ENCODE measurements around the gene STK32B.

STK32B gene

DNA sequence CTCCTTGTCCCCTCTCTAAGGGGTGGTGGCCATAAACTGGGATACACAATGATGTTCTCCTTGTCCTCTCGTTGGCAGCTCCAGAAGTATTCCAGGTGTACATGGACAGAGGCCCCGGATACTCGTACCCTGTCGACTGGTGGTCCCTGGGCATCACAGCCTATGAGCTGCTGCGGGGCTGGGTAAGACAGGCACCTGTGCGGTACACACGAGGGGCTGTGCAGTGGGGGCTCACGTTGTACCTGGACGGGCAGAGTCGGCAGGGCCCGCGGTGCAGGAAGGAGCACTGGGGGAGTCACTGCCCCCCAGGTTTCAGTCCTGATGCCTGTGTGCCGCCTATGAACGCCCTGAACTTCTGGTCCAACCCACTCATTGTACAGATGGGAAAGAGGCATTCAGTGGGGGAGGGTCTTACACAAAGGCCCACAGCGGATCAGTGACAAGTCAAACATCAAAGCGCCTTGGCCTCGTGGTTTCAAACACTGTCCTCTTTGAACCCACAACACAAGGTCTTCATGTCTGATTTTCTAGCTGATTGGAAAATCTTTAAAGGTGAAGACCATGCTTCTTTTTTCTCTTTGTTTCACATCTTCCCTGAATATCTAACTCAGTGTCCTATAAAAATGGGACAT lies 395.4 kb downstream of the STK32B start:
- DNase-seq (ENCODE audit: low read depth): no peak
- TF ChIP-seq, protein P1, sequence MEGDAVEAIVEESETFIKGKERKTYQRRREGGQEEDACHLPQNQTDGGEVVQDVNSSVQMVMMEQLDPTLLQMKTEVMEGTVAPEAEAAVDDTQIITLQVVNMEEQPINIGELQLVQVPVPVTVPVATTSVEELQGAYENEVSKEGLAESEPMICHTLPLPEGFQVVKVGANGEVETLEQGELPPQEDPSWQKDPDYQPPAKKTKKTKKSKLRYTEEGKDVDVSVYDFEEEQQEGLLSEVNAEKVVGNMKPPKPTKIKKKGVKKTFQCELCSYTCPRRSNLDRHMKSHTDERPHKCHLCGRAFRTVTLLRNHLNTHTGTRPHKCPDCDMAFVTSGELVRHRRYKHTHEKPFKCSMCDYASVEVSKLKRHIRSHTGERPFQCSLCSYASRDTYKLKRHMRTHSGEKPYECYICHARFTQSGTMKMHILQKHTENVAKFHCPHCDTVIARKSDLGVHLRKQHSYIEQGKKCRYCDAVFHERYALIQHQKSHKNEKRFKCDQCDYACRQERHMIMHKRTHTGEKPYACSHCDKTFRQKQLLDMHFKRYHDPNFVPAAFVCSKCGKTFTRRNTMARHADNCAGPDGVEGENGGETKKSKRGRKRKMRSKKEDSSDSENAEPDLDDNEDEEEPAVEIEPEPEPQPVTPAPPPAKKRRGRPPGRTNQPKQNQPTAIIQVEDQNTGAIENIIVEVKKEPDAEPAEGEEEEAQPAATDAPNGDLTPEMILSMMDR (conservative IDR thresholded peaks at IDR 0.05; ENCODE audit: low read depth, low read length): no peak
- H3K4me3 ChIP-seq (ENCODE audit: low read depth, low read length): no peak overlapping the region

DNA sequence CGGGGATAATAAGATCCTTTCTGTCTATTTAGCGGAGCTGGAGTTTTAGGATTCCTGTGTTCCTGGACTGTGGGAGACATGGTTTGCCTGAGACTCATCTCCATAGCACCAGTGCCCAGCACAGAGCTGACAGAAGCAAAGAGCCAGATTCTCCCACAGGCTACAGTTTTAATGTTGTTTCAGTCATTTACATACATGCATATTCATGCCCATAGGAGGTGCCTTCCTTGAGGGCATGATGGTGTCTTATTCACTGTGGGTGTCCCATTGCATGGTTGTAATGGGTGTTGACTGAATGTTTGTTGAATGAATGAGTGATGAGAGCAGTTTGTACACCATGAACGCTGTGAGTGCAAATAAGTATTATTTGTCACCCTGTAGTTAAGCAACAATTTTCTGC lies 396.5 kb downstream of the STK32B start:
- TF ChIP-seq, protein P1 (conservative IDR thresholded peaks at IDR 0.05; ENCODE audit: low read depth, low read length): no peak
- no peak overlapping the region for H3K4me3 ChIP-seq (ENCODE audit: low read depth, low read length)
- no peak for DNase-seq (ENCODE audit: low read depth)

DNA sequence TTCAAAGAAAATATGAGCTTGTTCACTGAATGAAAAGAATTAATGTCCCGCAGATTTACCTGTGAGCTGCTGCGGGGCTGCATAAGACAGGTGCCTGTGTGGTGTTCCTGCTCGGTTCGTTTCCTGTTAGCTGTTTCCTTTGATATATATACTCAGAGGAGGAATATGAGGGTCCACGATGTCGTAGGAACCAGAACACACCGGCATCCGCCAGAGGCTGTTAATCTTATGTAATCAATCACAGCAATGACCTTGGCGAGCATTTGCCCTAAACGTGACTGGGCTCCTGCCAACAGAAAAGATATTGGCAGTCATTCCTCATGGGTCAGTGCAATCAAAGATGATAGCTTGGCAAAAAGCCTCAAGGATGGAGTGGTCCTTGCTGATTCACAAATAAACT lies 396.9 kb downstream of the STK32B start:
- H3K4me3 ChIP-seq (ENCODE audit: low read depth, low read length): no peak overlapping the region
- TF ChIP-seq, protein P1 (conservative IDR thresholded peaks at IDR 0.05; ENCODE audit: low read depth, low read length): no peak
- no peak for DNase-seq (ENCODE audit: low read depth)

DNA sequence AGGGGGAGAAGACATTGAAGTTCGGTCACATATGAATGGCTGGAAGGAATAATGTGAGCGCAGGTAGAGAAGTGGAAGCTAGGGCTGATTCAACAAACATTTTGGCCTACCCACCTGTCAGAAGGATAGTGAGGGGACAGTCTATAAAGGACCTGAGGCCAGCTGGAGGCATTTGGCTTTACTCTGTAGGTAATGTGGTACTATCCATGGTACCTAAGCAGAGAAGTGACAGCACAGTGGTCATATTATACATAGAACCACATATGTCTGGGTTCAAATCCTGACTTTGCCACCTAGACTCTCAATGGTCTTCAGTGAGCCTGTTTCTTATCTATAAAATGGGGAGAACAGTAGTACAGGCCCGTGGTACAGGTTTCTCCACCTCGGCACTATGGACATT lies 400.0 kb downstream of the STK32B start:
- no peak for DNase-seq (ENCODE audit: low read depth)
- H3K4me3 ChIP-seq (ENCODE audit: low read depth, low read length): no peak overlapping the region
- TF ChIP-seq, protein P1 (conservative IDR thresholded peaks at IDR 0.05; ENCODE audit: low read depth, low read length): no peak

DNA sequence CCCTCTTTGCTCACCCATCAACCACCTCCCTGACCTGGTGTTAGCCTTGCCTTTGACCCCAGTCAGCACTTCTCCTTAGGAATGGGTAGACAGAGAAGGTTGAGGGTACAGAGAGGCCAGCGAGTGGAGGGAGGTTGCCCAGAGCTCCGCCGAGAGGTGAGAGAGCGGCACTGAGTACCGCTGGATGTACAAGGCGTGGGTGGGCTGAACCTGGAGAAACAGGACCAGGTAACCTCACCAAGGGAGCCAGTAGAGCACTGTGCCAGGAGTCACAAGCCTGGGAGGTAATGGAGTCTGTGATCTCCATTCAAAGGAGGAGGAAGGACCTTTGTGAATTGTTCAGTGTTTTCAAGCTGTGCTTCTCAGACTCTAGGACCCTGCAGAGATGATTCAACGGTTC lies 400.9 kb downstream of the STK32B start:
- TF ChIP-seq, protein P1 (conservative IDR thresholded peaks at IDR 0.05; ENCODE audit: low read depth, low read length): no peak
- DNase-seq (ENCODE audit: low read depth): no peak
- no peak overlapping the region for H3K4me3 ChIP-seq (ENCODE audit: low read depth, low read length)

DNA sequence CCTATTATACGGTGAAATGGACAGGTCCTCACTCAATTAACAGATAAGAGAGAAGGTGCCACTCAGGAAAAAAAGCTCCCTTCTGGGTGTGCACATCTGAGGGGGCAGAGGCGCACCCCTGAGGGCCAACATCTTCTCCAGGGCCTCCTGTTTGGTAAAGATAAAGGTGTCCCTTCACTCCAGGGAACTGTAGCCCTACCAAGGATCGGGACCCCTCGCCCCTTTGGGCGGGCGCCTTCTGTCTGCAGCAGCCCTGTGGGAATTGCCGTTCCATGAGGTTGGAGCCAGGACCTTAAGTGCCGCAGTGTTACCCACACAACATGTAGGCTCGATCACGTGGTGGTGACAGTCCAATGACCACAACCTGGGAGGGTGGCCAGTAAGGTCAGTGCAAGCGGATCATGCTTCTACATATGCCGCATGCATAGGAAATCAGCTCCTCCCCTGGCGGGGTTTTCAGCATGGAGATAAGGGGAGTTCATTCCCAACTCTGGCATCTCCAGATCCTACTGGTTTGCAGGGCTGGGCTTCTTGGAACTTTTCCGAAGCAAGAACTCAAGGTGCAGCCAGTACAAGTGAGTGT lies 403.8 kb downstream of the STK32B start:
- TF ChIP-seq, protein P1 (conservative IDR thresholded peaks at IDR 0.05; ENCODE audit: low read depth, low read length): no peak
- DNase-seq (ENCODE audit: low read depth): no peak
- no peak overlapping the region for H3K4me3 ChIP-seq (ENCODE audit: low read depth, low read length)

DNA sequence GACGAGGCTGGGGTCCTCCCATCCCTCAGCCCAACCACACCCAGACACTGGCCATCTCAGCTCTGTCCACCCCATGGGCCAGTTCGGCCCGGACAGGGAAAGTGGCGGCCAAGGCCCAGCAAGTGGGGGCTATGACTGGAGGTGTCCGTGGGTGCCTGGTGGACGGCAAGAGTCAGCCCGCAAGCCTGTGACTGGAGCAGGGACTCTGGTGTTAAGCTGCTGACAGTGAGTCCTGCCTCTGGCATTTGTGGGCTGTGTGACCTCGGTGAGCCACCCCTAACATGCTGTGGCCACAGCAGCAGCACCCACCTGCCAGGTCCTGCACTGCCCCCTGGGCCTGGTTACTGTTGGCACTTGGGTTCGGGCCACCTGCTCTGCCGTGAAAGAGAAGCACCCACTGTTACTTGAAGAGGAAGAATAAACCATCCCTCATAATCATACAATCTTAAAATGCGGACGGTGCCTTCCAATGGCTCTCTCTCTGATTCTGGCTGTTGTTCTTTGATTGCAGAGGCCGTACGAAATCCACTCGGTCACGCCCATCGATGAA lies 405.1 kb downstream of the STK32B start:
- DNase-seq (ENCODE audit: low read depth): no peak
- TF ChIP-seq, protein P1 (conservative IDR thresholded peaks at IDR 0.05; ENCODE audit: low read depth, low read length): no peak
- no peak overlapping the region for H3K4me3 ChIP-seq (ENCODE audit: low read depth, low read length)
